Thymus (tissue), 11 donors: Measurements from ENCODE around the gene FA2H. TPM values are rescaled to one million over a fixed set of nuclear protein-coding genes. Genes with fewer than 3 reads are reported as not detected.

Experiments used
- DNase-seq, 9 donors: peaks; one replicate each; pipeline ENCODE4 v3.0.0-alpha.2; 2013; ENCODE audit warnings: low spot score in 9 of 9, low read depth in 6 of 9, missing footprints in 1 of 9
- H3K27ac ChIP-seq, 2 donors: one replicate each; pipeline ENCODE4 v1.5.1; 2013; ENCODE audit warnings: control low read depth in 1 of 2, low read depth in 1 of 2, low read length in 1 of 2, mild to moderate bottlenecking in 1 of 2, moderate library complexity in 1 of 2
- H3K27me3 ChIP-seq, 2 donors: one replicate each; pipeline ENCODE4 v1.5.1; 2013; ENCODE audit warnings: low read length in 1 of 2; ENCODE audit not compliant: control insufficient read depth in 2 of 2, insufficient read depth in 1 of 2
- H3K36me3 ChIP-seq, 2 donors: one replicate each; pipeline ENCODE4 v1.5.1; 2013; ENCODE audit warnings: low read length in 1 of 2, mild to moderate bottlenecking in 1 of 2, moderate library complexity in 1 of 2; ENCODE audit not compliant: control insufficient read depth in 2 of 2, insufficient read depth in 2 of 2
- H3K4me1 ChIP-seq, 2 donors: one replicate each; pipeline ENCODE4 v1.5.1; 2013; ENCODE audit warnings: low read length in 2 of 2; ENCODE audit not compliant: control insufficient read depth in 2 of 2, insufficient read depth in 2 of 2
- H3K4me3 ChIP-seq, 2 donors: one replicate each; pipeline ENCODE4 v1.5.1; 2013; ENCODE audit warnings: low read length in 2 of 2, control low read depth in 1 of 2, mild to moderate bottlenecking in 1 of 2
- H3K9me3 ChIP-seq, 2 donors: one replicate each; pipeline ENCODE4 v1.5.1; 2013; ENCODE audit warnings: low read length in 1 of 2, mild to moderate bottlenecking in 1 of 2; ENCODE audit not compliant: control insufficient read depth in 2 of 2, insufficient read depth in 1 of 2
- WGBS: extraction: QIAGEN DNeasy Blood & Tissue Kit; methylation state at CpG from one replicate; pipeline ENCODE4 v1.1.7; 2013; 5-methylcytosine and 5-hydroxymethylcytosine counted together
- polyA plus RNA-seq: library from polyadenylated mRNA; stranded (reverse); fragments of 200-250 nt; gene quantifications from one replicate; pipeline ENCODE4 v1.2.3, GENCODE V29; 2013
- total RNA-seq: library from RNA; stranded (reverse); fragments of 120-200 nt; gene quantifications from one replicate; pipeline ENCODE4 v1.2.4, GENCODE V29; 2013
- donor health status: healthy.

FA2H gene
- total and polyA plus RNA-seq, 2 donors: 2.0 to 2.9 TPM

DNA sequence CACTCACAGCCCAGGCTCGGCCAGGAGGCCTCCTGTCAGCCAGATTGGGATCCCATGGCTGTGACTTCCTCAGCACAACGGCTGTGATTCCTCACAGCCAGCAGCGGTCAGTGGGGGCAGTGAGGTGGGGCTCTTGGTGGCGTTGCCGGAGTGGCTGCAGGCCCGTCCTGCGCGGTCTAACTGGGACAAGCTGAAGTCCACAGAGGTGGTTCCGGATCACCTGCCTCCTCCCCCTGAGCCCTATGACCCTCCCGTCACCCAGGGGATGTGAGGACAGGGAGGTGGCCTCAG lies 39.5 kb downstream of the FA2H start:
- peaks cover 0 to 22% of the 10 kb centered on the region in 2 donors for H3K9me3 ChIP-seq
- no peak for DNase-seq
- peaks cover 46 to 89% of the 10 kb centered on the region in 2 donors for H3K4me1 ChIP-seq
- H3K36me3 ChIP-seq: peaks cover 4 to 6% of the 10 kb centered on the region in 2 donors
- WGBS: 96% methylated on average over 10 of the region's 10 CpGs
- no peak overlapping the region for H3K27ac ChIP-seq
- H3K27me3 ChIP-seq: no peaks in the 10 kb centered on the region
- H3K4me3 ChIP-seq: no peak overlapping the region

DNA sequence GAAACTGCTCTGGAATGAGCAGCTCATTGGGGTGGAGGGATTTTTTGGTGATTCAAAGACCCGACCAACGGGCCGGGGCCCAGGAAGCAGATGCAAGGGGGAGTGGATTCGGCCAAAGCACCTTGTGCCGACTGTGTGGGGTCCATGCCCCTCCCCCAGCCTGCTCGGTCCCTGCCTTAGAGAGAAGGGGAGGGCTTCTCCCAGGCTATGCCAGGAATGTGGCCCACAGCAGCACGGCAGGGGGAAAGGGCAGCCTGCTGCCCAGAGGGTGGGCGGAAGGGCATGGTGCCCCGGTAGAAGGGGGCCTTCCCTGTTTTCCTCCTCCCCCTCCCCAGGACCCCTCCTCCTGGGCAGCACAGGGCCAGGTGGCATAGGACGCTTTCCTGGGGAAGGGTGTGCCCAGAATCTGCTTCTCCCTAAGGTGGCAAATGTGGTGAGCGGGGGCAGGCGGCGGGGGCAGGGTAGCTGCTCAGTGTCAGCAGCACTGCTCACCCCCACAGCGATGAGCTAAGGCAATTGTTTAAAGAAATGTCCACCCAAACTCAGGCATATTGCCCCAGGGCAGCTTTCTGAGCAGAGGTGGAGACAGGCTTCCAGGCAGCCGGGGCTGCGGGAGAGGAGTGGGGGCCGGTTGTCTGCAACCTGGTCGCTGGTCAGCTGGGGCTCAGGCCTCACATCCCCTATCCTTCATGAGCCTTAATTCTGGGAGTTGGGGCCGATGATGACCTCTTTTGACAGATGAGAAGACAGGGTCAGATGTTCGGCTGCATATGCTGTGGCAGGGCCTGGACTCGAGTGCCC lies 40.1 kb downstream of the FA2H start:
- peaks cover 0 to 24% of the 10 kb centered on the region in 2 donors for H3K9me3 ChIP-seq
- WGBS: 77% methylated on average over 21 of the region's 21 CpGs
- no peaks in the 10 kb centered on the region for H3K27me3 ChIP-seq
- no peak for DNase-seq
- peaks cover 49 to 93% of the 10 kb centered on the region in 2 donors for H3K4me1 ChIP-seq
- no peak overlapping the region for H3K27ac ChIP-seq
- peaks cover 4 to 6% of the 10 kb centered on the region in 2 donors for H3K36me3 ChIP-seq
- no peak overlapping the region for H3K4me3 ChIP-seq

DNA sequence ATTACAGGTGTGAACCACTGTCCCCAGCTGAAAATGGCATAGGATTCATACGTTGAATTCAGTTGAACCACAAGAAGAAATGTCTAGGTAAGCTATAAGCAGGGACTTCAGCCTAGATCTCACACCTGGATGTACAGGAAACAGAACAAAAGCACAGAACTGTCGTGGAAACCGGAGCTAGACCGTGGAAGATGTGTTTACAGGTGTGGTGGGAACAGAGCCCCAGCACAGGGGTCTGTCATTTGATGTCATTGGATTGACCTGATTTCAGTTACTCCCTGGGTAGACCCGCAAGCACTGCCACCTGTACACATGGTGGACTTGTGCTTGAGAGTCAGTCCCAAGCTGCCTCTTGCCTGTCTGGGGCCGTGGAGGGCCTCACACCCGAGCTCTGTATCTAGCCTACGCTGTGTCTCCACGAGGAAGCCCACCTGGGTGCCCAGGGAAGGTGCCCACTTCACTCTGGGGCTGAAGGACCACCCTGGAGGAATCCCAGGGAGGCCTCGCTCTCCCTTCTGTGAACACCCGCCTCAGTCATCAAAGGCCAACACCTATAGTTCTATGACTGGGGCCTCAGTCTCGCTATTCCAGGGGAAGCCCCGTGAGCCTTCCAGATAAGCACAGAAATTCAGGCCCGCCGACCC lies 41.8 kb downstream of the FA2H start:
- Histone ChIP-seq H3K9me3 (peaks cover 0 to 24% of the 10 kb centered on the region in 2 donors), H3K36me3 (no peaks in the 10 kb centered on the region), H3K4me3 (no peak overlapping the region), H3K27ac (peak overlapping the region; percentile 15 to 79), H3K27me3 (no peaks in the 10 kb centered on the region), H3K4me1 (peaks cover 53 to 91% of the 10 kb centered on the region in 2 donors)
- DNase-seq: peak in 8 of 9 donors; percentile 47 to 86 (median 70)
- WGBS: 55% methylated on average over 15 of the region's 15 CpGs

DNA sequence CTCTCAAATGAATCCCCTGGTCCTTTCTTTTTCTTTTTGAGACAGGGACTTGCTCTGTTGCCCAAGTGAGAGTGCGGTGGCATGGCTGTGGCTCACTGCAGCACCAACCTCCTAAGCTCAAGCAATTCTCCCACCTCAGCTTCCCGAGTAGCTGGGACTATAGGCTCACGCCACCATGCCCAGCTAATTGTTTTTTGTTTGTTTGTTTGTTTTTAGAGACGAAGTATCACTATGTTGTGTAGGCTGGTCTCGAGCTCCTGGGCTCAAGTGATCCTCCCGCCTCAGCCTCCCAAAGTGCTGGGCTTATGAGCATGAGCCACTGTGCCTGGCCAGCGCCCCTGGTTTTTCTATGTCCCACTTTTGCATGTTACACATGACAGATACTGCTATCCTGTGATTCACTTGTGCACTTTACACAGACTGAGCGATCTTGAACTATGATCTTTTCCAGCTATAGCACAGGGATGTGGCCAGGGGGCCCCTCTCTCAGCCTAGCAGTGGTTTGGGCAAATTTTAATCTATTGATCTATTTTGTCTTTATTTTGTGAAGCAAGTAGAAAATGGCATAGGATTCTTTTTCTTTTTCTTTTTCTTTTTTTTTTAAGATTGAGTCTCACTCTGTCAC lies 42.7 kb downstream of the FA2H start:
- WGBS: 91% methylated on average over 8 of the region's 8 CpGs
- H3K9me3 ChIP-seq: peaks cover 0 to 31% of the 10 kb centered on the region in 2 donors
- H3K27ac ChIP-seq: peak overlapping the region in 1 of 2 donors; percentile 79
- peaks cover 0 to 3% of the 10 kb centered on the region in 2 donors for H3K36me3 ChIP-seq
- no peaks in the 10 kb centered on the region for H3K27me3 ChIP-seq
- DNase-seq: no peak
- peaks cover 46 to 83% of the 10 kb centered on the region in 2 donors for H3K4me1 ChIP-seq
- H3K4me3 ChIP-seq: no peak overlapping the region

DNA sequence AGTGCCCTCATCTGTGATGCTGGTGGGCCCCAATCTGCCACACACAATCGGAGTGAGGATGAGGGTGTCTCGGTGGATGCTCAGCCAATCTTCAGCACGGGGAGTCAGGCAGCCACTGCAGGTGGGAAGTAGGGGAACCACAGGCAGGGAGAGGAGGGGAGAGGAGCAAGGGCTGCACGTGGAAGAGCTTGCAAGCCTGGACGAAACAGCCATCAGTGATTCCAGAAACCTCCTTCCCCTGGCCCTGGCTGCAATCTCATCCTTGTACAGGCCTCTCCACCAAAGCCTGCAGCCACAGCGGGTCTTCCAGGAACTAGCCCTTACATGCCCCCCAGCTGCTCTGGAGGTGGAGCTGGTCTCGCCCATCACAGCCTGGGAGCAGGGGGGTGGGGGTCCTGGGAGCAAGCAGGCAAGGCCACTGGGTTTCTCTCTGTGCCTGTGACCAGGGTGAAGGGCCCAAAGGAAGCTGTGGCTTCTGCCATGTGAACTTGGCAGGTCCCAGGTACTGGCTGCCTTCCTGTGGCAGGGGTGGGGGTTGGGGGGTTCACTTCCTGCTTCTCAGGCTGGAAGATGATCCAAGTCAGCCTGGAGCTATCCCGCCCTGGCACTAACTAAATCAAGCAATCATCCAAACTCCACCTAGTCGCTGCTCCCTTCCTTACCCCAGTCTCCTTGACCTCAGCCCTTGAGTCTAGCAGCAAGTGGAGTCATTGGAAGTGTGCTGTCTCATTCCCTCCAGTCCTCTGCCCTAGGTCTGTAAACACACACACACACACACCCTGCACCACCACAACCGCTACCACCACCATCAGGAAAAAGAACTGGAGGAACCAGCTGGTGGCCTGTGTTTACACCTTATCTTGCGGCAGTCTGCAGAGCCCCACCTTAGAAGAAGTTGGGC lies 44.6 kb downstream of the FA2H start:
- peak overlapping the region; percentile 43 to 77 for H3K27ac ChIP-seq

DNA sequence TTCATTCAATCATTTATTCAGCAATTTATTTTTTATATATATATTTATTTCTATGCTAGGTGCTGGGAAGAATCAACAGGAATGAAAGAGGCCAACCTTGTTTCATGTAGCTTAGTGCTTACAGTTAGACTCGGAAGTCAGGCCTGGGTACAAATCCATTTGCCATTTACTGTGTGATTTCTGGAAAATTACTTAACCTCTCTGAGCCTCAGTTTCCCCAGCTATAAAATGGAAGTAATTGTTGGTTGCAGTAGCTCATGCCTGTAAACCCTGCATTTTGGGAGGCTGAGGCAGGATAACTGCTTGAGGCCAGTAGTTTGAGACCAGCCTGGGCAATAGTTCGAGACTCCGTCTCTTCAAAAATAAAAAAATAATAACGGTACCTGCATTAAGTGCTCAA lies 46.7 kb downstream of the FA2H start:
- H3K27me3 ChIP-seq: no peaks in the 10 kb centered on the region
- H3K9me3 ChIP-seq: peaks cover 2 to 32% of the 10 kb centered on the region in 2 donors
- H3K36me3 ChIP-seq: peaks cover 0 to 3% of the 10 kb centered on the region in 2 donors
- H3K4me3 ChIP-seq: no peak overlapping the region
- 99% methylated on average over 4 of the region's 4 CpGs for WGBS
- H3K4me1 ChIP-seq: peaks cover 19 to 42% of the 10 kb centered on the region in 2 donors
- H3K27ac ChIP-seq: no peak overlapping the region
- no peak for DNase-seq

More for the DNA sequence above, 44.6 kb downstream of the FA2H start:
- 10% methylated on average over 11 of the region's 11 CpGs for WGBS
- H3K4me1 ChIP-seq: peaks cover 36 to 64% of the 10 kb centered on the region in 2 donors
- peak in 2 of 9 donors; percentile 37 to 55 for DNase-seq
- peaks cover 0 to 3% of the 10 kb centered on the region in 2 donors for H3K36me3 ChIP-seq
- no peaks in the 10 kb centered on the region for H3K27me3 ChIP-seq
- H3K9me3 ChIP-seq: peaks cover 2 to 36% of the 10 kb centered on the region in 2 donors
- H3K4me3 ChIP-seq: no peak overlapping the region

DNA sequence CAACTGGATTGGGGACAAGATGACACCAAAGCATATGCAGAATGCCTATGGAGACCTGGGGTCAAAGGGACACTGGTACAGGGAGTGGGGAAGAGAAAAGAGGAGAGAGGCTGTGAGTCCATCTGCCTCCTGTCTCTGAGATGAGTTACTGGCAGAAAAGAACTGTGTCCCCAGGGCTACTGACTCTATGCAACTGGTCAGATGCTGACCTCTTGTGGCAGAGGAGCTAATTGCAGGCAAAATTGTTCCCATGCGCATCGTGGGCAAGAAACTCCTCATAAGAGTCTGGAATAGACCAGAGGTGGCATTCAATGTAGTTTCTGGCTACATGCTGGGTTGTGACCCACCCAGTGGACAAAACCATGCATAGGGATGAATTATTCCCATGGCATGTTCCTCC lies 47.9 kb downstream of the FA2H start:
- Histone ChIP-seq H3K27ac (no peak overlapping the region), H3K9me3 (peaks cover 2 to 23% of the 10 kb centered on the region in 2 donors), H3K27me3 (no peaks in the 10 kb centered on the region), H3K36me3 (peaks cover 0 to 3% of the 10 kb centered on the region in 2 donors), H3K4me1 (peaks cover 14 to 31% of the 10 kb centered on the region in 2 donors), H3K4me3 (no peak overlapping the region)
- DNase-seq: no peak
- 96% methylated on average over 2 of the region's 2 CpGs for WGBS

DNA sequence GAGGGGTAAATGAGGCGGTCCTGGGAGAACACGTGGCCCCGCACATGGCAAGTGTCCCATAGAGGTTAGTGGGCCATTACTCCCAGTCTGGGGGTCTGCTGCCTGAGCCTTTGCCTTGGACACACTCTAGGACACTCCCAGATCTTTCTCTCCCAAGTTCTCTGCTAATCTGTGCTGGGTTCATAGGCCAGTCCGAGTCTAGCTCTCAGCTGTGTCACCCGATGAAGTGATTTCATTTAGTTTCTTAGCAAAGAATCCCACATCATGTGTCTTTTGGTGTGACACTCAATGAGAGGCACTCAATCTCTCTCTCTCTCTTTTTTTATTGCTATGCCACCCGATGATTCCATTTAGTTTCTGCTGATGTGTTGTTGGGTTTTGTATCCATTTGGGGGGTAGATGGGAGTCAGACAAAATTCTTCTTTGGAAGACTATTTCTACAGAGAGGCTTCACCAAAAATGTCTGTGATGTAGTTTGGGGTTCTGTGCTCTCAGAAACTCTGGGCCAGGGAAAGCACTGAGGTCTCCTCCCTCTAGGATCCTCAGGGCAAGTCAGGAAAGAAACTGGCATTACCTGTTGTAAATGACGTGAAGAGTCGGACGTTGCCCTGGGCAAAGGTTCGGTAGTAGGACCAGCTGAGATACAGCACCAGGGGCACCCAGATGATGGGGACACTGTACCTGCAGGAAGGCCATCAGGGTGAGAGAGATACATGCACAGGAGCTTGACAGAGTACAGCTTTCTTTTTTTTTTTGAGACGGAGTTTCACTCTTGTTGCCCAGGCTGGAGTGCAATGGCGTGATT lies 48.8 kb downstream of the FA2H start:
- Histone ChIP-seq H3K36me3 (peaks cover 0 to 3% of the 10 kb centered on the region in 2 donors), H3K4me1 (peaks cover 14 to 24% of the 10 kb centered on the region in 2 donors), H3K27me3 (no peaks in the 10 kb centered on the region), H3K27ac (no peak overlapping the region), H3K9me3 (peaks cover 2 to 22% of the 10 kb centered on the region in 2 donors), H3K4me3 (no peak overlapping the region)
- 98% methylated on average over 12 of the region's 12 CpGs for WGBS
- no peak for DNase-seq
